HepG2 (cell line): ENCODE data around the gene KCNK6. TPM values are rescaled to one million over a fixed set of nuclear protein-coding genes. Genes with fewer than 3 reads are reported as not detected.
A peak's percentile ranks its signal among the peaks of the same experiment; 100 is the strongest.

Experiments
- CREB3 ChIP-seq: sonication (generic); formaldehyde crosslinking; IDR thresholded peaks from 2 replicates; pipeline ENCODE4 v1.5.0; 2020; ENCODE audit warnings: missing genetic modification reagents
- HMGA1 ChIP-seq: sonication (generic); formaldehyde crosslinking; conservative IDR thresholded peaks from 2 replicates; pipeline ENCODE4 v1.4.0; 2020; ENCODE audit warnings: missing genetic modification reagents
- MTA3 ChIP-seq: sonication (generic); formaldehyde crosslinking; IDR thresholded peaks from 2 replicates; pipeline ENCODE4 v1.4.0; 2020; ENCODE audit warnings: missing genetic modification reagents
- MXD1 ChIP-seq: sonication (generic); formaldehyde crosslinking; IDR thresholded peaks from 2 replicates; pipeline ENCODE4 v1.4.0; 2020; ENCODE audit warnings: mild to moderate bottlenecking, missing genetic modification reagents
- REST ChIP-seq, 2 experiments: IDR thresholded peaks; 2 replicates each; pipeline ENCODE4 v1.6.1; 2011 to 2012; ENCODE audit warnings: low read length in 2 of 2, borderline replicate concordance in 1 of 2, low read depth in 1 of 2, mild to moderate bottlenecking in 1 of 2, moderate library complexity in 1 of 2
- WIZ ChIP-seq: sonication (generic); formaldehyde crosslinking; IDR thresholded peaks from 2 replicates; pipeline ENCODE4 v1.5.1; 2020; ENCODE audit warnings: mild to moderate bottlenecking, missing genetic modification reagents
- ZBTB40 ChIP-seq, 2 experiments: fragments of 450-650 bp in 1 of 2; sonication (generic) in 1 of 2; formaldehyde crosslinking in 1 of 2; IDR thresholded peaks; 2 replicates each; pipeline versions ENCODE4 v1.6.1 to v1.8.0; 2016 to 2022; ENCODE audit warnings: antibody characterized with exemption in 1 of 2, mild to moderate bottlenecking in 1 of 2, missing genetic modification reagents in 1 of 2
- ZFP82 ChIP-seq: sonication (generic); formaldehyde crosslinking; IDR thresholded peaks from 2 replicates; pipeline ENCODE4 v1.5.1; 2020; ENCODE audit warnings: mild to moderate bottlenecking, missing genetic modification reagents, borderline replicate concordance
- ZNF431 ChIP-seq: sonication (generic); formaldehyde crosslinking; IDR thresholded peaks from 2 replicates; pipeline ENCODE4 v1.9.0; 2022; ENCODE audit warnings: missing genetic modification reagents, low read depth, mild to moderate bottlenecking, borderline replicate concordance
- ZNF580 ChIP-seq: IDR thresholded peaks from 2 replicates; pipeline ENCODE4 v1.6.1; 2016; ENCODE audit warnings: low read depth, borderline replicate concordance
- ZNF749 ChIP-seq: sonication (generic); formaldehyde crosslinking; IDR thresholded peaks from 2 replicates; pipeline ENCODE4 v1.8.0; 2022; ENCODE audit warnings: mild to moderate bottlenecking, missing genetic modification reagents, moderate library complexity, borderline replicate concordance
- ZNF781 ChIP-seq: sonication (generic); formaldehyde crosslinking; IDR thresholded peaks from 2 replicates; pipeline ENCODE4 v1.5.1; 2020; ENCODE audit warnings: borderline replicate concordance, mild to moderate bottlenecking, missing genetic modification reagents; ENCODE audit errors: not compliant biosample characterization
- polyA plus RNA-seq, 8 experiments: library from polyadenylated mRNA; depleted of rRNA in 3 of 8; stranded (reverse) in 7 of 8; unstranded in 1 of 8; fragments of >200 nt; fragmentation: Illumina TruSeq in 4 of 8; extraction: Trizol in 4 of 8; gene quantifications; 2 replicates each; pipeline versions ENCODE4 v1.2.1 to v1.2.3, GENCODE V29; 2011 to 2016; ENCODE audit warnings: low read depth in 4 of 8, missing spikeins in 1 of 8, mixed read lengths in 1 of 8; ENCODE audit not compliant: insufficient read depth in 1 of 8
- total RNA-seq, 5 experiments: library from RNA; depleted of rRNA; stranded (reverse); fragments of >200 nt; fragmentation: Illumina TruSeq; extraction: Trizol; gene quantifications; 2 replicates each; pipeline ENCODE4 v1.2.3, GENCODE V29; 2016; ENCODE audit warnings: low read depth in 1 of 5

KCNK6 gene
- total and polyA plus RNA-seq, 2 of the 13 experiments (the other 11 are each of a cell fraction or from before 2014, with no cell fraction given): 0.03 TPM; not detected in 1

- TF ChIP-seq ZFP82 (peak; percentile 65; the same call in 1 of the 2 replicates), MXD1 (CRISPR knock-in tag) (peak; percentile 92), ZNF781 (CRISPR knock-in tag) (peak; percentile 65), MTA3 (CRISPR knock-in tag) (no peak), CREB3 (CRISPR knock-in tag) (no peak), ZNF749 (CRISPR knock-in tag) (no peak), HMGA1 (no peak), REST (IDR thresholded peaks at IDR 0.05; ENCODE audit: borderline replicate concordance in 1 of 2, low read depth in 1 of 2, low read length in 2 of 2) (peak in 1 of 2 experiments; percentile 56; a peak in 1 of 4 replicates), ZNF431 (CRISPR knock-in tag) (peak; percentile 43; the same call in 1 of the 2 replicates), ZNF580 (CRISPR knock-in tag) (peak; percentile 59; the same call in 1 of the 2 replicates), WIZ (CRISPR knock-in tag) (peak; percentile 60; the same call in 1 of the 2 replicates), ZBTB40 (IDR thresholded peaks at IDR 0.05) (no peak), ZBTB40 (CRISPR knock-in tag; IDR thresholded peaks at IDR 0.05) (peak; percentile 81)
Measured at GRCh38 chr19:38374332-38375097, 54.9 kb downstream of the KCNK6 start, which contains the start of gene PSMD8 (continued).
